Endodermal cell (in vitro differentiated cells): Measurements from ENCODE around the gene FAAH. TPM values are rescaled to one million over a fixed set of nuclear protein-coding genes. Genes with fewer than 3 reads are reported as not detected.

ENCODE experiments used
- DNase-seq: peaks from one replicate; pipeline ENCODE4 v3.0.0-alpha.2; 2017
- H3K27ac ChIP-seq: 2 replicates; pipeline ENCODE4 v1.5.1; 2013; ENCODE audit warnings: mild to moderate bottlenecking, low read depth, low read length, moderate library complexity
- H3K27me3 ChIP-seq: 2 replicates; pipeline ENCODE4 v1.6.1; 2013; ENCODE audit warnings: mild to moderate bottlenecking, low read length, moderate library complexity; ENCODE audit not compliant: insufficient read depth, control insufficient read depth, poor library complexity, severe bottlenecking
- H3K36me3 ChIP-seq: 2 replicates; pipeline ENCODE4 v1.7.0; 2013; ENCODE audit warnings: mild to moderate bottlenecking, low read length, moderate library complexity; ENCODE audit not compliant: control insufficient read depth, insufficient read depth
- H3K4me1 ChIP-seq: one replicate; pipeline ENCODE4 v1.7.0; 2013; ENCODE audit warnings: low read length; ENCODE audit not compliant: control insufficient read depth, insufficient read depth
- H3K4me3 ChIP-seq: 2 replicates; pipeline ENCODE4 v1.5.1; 2013; ENCODE audit warnings: mild to moderate bottlenecking, low read length, moderate library complexity
- H3K9ac ChIP-seq: 2 replicates; pipeline ENCODE4 v1.6.1; 2013; ENCODE audit warnings: mild to moderate bottlenecking, low read length, moderate library complexity; ENCODE audit not compliant: poor library complexity, severe bottlenecking; ENCODE audit errors: extremely low read depth
- H3K9me3 ChIP-seq: 2 replicates; pipeline ENCODE4 v1.6.1; 2013; ENCODE audit warnings: mild to moderate bottlenecking, low read length, moderate library complexity; ENCODE audit not compliant: control insufficient read depth
- H3K27ac Mint-ChIP-seq: 2 replicates; pipeline ENCODE4 v1.8.0; 2020; ENCODE audit warnings: mixed read lengths
- H3K27me3 Mint-ChIP-seq: 2 replicates; pipeline ENCODE4 v1.8.0; 2021; ENCODE audit warnings: mild to moderate bottlenecking, mixed read lengths; ENCODE audit not compliant: insufficient read depth
- H3K36me3 Mint-ChIP-seq: 2 replicates; pipeline ENCODE4 v1.8.0; 2020; ENCODE audit warnings: low read depth, mixed read lengths
- H3K4me1 Mint-ChIP-seq: 2 replicates; pipeline ENCODE4 v1.8.0; 2020; ENCODE audit warnings: mixed read lengths
- H3K4me3 Mint-ChIP-seq: 2 replicates; pipeline ENCODE4 v1.8.0; 2020; ENCODE audit warnings: mild to moderate bottlenecking, moderate library complexity, mixed read lengths
- H3K9me3 Mint-ChIP-seq: 2 replicates; pipeline ENCODE4 v1.8.0; 2020; ENCODE audit warnings: mild to moderate bottlenecking, mixed read lengths
- CTCF ChIP-seq: fragments of 200-600 bp; sonication (generic); conservative IDR thresholded peaks from 2 replicates; pipeline ENCODE4 v1.5.0; 2021; ENCODE audit warnings: antibody characterized with exemption, mild to moderate bottlenecking
- WGBS, 2 experiments: methylation state at CpG; one replicate each; pipeline versions ENCODE4 v1.1.5 to v1.1.7; 2013; ENCODE audit warnings: missing lambda C conversion rate in 2 of 2, mixed read lengths in 1 of 2; ENCODE audit not compliant: insufficient coverage in 1 of 2, insufficient read length in 1 of 2; 5-methylcytosine and 5-hydroxymethylcytosine counted together
- total RNA-seq, 2 donors: library from RNA; stranded (reverse); fragmentation: NEBNext Ultra II Directional in 1 of 2; extraction: Animal tissue kit (Norgen Biotek cat#: 25700) in 1 of 2; gene quantifications; 2 replicates in 1 of 2; 3 replicates in 1 of 2; pipeline ENCODE4 v1.2.1, GENCODE V29; 2021

Gene FAAH
- total RNA-seq, 2 donors from 2014 or later, result 27.1 to 56.6 TPM

GRCh38 chr1:46393510-46393909 lies 607 bp upstream of the FAAH start:
- peak; percentile 82 for DNase-seq
- H3K27me3 Mint-ChIP-seq, result peaks cover 57% of the 10 kb centered on the region
- H3K27ac Mint-ChIP-seq, result no peak overlapping the region
- Histone ChIP-seq H3K27me3 (peaks cover 24% of the 10 kb centered on the region), H3K4me3 (peak overlapping the region; percentile 80), H3K9me3 (peaks cover 16% of the 10 kb centered on the region), H3K36me3 (no peaks in the 10 kb centered on the region), H3K27ac (no peak overlapping the region), H3K4me1 (peaks cover 7% of the 10 kb centered on the region), H3K9ac (no peak overlapping the region)
- 85 to 94% methylated on average over 7 to 12 of the region's 12 CpGs for WGBS, 2 experiments
- H3K9me3 Mint-ChIP-seq, result peaks cover 21% of the 10 kb centered on the region
- H3K36me3 Mint-ChIP-seq, result no peaks in the 10 kb centered on the region
- peak overlapping the region; percentile 71 for H3K4me3 Mint-ChIP-seq
- no peak for TF ChIP-seq CTCF
- H3K4me1 Mint-ChIP-seq, result peaks cover 28% of the 10 kb centered on the region

DNA sequence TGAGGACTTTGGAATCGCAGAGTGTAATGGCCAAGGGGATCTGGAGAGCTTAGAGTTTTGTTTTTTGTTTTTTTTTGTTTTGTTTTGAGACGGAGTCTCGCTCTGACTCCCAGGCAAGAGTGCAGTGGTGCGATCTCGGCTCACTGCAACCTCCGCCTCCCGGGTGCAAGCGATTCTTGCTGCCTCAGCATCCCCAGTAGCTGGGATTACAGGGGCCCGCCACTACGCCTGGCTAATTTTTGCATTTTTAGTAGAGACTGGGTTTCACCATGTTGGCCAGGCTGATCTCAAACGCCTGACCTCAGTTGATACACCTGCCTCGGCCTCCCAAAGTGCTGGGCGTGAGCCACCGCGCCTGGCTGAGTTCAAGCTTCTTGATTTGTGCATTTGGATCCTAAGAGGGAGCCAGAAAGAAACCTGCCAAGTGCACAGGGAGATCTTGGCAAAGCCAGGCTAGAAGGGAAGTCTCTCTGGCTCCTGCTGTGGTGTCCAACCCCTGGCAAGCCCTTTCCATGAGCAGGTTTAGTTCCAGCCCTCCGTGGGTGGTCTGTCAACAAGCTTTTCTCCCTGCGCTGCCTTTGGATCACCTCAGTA lies 852 bp downstream of the FAAH start:
- Mint-ChIP-seq H3K4me1 (peaks cover 28% of the 10 kb centered on the region), H3K27me3 (peaks cover 61% of the 10 kb centered on the region), H3K27ac (peak overlapping the region; percentile 49), H3K36me3 (no peaks in the 10 kb centered on the region), H3K9me3 (peaks cover 21% of the 10 kb centered on the region), H3K4me3 (peak overlapping the region; percentile 71)
- 45 to 53% methylated on average over 15 to 17 of the region's 17 CpGs for WGBS, 2 experiments
- no peak for DNase-seq
- Histone ChIP-seq H3K9me3 (peaks cover 16% of the 10 kb centered on the region), H3K36me3 (no peaks in the 10 kb centered on the region), H3K9ac (no peak overlapping the region), H3K27me3 (peaks cover 24% of the 10 kb centered on the region), H3K4me1 (peaks cover 7% of the 10 kb centered on the region), H3K4me3 (peak overlapping the region; percentile 80), H3K27ac (no peak overlapping the region)
- TF ChIP-seq CTCF, result no peak

DNA sequence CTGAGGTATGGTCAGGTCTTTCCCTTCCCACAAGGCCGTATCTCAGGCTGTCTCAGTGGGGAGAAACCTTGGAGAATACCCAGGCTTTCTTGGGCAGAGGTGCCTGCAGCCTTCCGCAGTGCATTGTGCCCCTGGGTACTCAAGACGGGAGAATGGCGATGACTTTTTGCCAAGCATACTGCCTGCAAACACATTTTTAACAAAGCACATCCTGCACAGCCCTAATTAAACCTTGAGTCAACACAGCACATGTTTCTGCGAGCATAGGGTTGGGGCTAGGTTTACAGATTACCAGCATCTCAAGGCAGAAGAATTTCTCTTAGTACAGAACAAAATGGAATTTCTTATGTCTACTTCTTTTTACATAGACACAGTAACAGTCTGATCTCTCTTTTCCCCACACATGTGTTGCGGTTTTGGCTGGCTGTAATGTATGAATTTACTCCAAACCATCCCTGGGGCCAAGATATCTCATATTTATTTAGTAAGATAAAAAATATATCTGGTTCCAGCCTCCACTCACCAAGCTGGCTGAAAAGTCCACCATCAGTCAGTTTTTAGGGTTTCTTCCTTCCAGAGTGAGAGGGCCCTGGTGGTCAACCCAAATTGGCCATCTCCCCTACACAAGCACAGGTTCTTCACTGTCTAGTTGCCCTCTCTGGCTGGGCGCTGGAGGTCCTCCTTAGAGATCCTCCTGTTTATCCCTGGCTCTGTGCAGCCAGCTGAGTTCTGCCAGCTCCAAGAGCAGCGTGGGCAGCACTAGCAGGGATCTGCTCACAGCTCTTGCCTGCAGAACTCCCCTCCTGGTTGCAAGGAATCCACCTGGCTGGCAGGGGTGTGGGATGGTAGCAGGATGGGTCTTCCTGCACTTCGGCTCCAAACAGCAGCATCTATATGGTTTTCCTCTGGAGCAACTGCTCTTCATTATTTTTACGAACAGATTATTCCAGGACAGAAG lies 2.6 kb downstream of the FAAH start:
- no peak overlapping the region for H3K27ac ChIP-seq
- no peak overlapping the region for H3K9ac ChIP-seq
- H3K4me3 ChIP-seq, result no peak overlapping the region
- Mint-ChIP-seq H3K4me1 (peaks cover 34% of the 10 kb centered on the region), H3K9me3 (peaks cover 20% of the 10 kb centered on the region), H3K27ac (peak overlapping the region; percentile 42), H3K27me3 (peaks cover 64% of the 10 kb centered on the region), H3K4me3 (peak overlapping the region; percentile 33), H3K36me3 (no peaks in the 10 kb centered on the region)
- no peak for DNase-seq
- H3K4me1 ChIP-seq, result peaks cover 7% of the 10 kb centered on the region
- WGBS, 2 experiments, result 89 to 92% methylated on average over 7 to 10 of the region's 10 CpGs
- H3K9me3 ChIP-seq, result peaks cover 16% of the 10 kb centered on the region
- no peak for TF ChIP-seq CTCF
- H3K36me3 ChIP-seq, result no peaks in the 10 kb centered on the region
- H3K27me3 ChIP-seq, result peaks cover 24% of the 10 kb centered on the region
